NCI-H2081 (cell line): ENCODE measurements around the gene TEKT3.

Source experiments
- DNase-seq, 2 experiments: peaks; one replicate each; lab custom pipeline; 2025; lab: John Stamatoyannopoulos, UW

TEKT3 gene

DNA sequence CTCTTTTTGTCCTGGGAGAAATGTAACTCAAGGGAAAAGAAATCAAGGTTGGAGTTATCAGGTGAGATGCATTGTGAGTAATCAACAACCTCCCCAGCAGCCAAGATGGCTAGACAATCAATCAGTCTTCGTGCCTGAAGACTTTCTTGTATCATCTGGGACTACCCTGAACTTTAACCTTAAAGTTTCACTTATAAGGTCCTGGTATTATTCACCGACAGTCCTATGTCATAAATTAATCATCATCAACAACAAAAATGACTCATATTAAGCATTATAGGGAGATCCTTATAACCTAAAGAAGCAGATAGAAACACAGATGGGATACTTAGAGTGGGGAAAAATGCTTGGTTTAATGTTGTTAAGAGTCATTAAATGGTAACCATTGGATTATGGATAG, 7.7 kb upstream of the TEKT3 start:
- DNase-seq = no peak

DNA sequence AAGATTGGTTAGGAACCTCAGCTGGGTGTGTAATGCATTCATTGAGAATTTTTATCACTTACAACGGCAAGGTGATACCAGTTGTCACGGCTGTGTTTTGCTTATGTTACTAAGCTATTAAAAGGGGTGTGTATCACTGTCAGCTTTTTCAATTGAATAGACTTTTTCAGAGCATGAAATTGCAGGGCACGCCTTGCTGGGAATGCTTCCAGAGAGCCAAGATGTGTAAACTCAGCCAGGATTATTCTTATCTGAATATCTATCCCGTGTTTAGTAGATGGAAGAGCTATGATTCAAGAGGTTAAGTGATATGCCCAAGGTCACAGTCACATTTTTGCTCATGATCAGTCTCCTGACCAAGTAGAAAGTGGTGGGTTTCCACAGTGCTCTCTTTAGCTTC, 6.6 kb upstream of the TEKT3 start:
- peak; percentile 6 to 18 for DNase-seq

DNA sequence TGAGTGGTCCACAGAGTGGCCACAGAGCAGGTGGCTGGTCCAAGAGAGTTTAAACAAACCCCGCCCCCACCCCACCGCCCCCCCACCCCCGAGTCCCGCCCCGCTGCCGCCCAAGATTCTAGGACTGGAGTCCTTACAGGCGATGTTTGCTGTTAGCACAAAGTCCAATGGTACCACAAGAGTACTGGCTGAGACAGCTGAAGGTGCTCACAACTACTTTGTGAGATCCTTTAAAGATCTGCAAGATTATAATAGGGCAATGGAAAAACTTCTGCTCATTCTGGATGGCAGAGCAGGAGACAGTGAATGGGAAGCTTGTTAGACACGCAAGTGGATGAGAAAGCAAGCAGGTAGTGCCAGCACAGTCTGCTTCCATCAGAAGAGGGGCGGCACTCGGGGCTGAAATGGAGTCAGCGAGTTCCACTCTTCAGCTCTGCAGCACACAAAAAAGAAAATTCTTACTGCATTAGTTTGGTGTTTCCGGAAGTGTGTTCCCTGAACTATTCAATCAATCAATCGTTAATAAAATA, 4.7 kb upstream of the TEKT3 start:
- DNase-seq = no peak

DNA sequence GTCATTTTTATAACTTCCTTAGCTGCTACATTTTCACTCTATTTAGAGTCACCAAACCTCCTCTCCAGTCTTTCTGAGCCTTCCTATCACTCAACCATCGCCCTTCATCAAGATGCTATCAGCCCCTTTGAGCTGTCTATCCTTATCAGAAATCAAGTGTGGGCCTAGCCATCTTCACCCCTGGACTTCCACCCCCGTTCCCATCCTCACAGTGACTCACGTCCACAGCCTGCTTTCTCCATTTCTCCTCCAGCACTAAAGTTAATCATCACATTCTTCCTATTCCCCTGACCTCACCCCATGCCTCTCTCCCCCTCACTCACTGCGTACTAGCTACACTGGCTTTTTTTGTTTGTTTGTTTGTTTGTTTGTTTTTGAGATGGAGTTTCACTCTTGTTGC, 2.4 kb upstream of the TEKT3 start:
- DNase-seq = no peak

DNA sequence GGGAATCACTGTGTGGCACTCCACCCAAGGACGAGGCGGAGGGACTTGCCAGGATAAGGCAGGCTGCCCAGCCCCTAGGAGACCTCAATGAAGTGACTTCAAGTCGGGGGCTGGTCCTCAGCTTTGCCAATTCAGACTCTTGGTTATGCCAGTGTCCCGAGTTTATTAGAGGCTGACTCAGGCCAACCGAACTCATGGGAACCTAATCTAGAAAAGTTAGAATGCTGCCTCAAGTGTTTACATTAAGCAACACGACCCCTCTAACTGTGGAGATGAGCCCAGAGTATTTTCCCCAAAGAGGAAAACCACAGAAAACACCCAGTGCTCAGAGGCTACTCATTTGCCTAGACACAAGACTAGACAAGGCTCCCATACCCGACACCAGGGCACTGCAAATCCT, 1.1 kb upstream of the TEKT3 start:
- DNase-seq = no peak

DNA sequence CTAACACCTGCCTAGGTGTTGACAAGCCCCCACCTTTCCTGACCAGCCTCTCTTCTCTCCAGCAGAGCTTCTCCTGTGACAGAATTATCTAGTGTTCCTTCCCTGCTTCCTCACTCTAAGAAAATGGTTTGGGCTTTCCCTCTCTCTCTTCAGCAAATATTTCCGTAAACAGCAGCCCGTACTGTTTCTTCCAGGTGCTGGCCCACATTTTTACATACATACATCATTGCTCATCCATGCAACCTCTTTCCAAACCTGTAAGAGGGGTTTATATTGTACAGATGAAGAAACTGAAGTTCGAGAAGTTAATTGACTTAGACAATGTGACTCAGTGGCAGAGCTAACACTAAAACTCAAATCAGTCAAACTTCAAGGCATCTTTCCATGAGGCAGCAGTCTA, 569 bp upstream of the TEKT3 start:
- DNase-seq = no peak

DNA sequence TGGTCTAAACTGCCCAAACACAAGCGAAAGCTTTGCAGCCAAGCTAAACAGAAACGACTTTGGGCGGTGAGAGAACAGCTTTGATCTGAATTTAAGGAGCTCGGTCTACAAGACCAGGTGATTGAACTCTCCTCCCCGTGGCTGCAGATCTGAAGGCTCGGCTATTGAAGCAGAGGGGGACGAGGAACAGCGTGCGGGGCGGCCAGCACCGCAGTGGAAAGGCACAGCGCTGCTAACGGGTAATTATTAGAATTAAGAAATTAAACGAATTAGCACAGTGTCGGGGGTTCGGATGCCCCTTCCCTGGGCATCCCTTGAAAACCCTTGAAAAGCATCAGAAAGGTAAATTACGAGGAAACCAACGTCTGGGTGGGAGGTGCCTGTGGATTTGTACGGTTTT, 431 bp downstream of the TEKT3 start:
- no peak for DNase-seq

DNA sequence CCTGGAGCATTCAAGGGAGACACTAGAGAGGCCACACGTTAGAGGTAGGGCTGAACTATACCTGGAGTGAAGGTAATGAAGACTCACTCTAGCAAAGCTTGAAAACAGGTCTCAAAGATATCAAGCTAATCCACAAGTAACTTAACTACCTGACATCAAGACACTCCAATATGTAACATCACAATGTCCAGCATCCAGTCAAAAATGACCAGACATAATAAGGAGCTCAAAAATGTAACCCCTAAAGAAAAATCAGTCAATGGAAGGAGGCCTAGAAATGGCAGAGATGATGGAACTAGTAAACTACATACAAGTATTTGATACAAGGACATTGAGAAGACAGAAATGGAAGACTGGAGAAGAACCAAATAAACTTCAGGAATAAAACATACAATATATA, 6.0 kb downstream of the TEKT3 start:
- no peak for DNase-seq

DNA sequence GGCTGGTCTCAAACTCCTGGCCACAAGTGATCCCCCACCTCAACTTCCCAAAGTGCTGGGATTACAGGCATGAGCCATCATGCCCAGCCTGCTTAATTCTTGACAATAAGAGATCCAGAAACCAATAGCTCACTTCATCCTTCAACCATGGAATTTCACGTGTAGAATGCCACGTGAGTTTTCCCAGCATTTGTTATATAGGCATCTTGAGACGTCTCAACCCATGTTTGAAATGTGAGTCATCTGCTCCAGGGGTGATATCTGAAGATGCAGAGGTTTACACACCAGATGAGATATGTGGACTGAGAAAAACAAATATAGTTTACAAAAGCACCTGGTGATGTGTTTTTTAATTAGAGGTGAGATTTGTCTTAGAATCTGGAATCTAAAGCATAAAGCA, 7.1 kb downstream of the TEKT3 start:
- DNase-seq = no peak

DNA sequence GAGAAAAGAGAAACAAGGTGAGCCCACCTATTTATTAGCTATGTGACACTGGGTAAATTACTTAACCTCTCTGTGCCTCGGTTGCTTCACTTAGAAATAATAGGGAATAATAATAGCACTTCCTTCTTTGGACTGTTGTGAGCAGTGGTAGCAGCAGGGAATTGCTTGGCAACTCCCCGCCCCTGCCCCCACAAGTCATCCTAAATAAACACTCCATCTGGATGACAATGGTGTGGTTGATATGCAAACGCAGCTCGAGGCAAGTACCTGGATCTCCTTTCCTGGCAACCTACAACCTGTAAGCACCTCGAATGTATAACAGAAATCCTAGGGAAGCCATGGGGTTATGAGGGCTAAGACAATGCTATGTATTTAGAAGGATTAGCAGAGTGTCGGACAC, 9.1 kb downstream of the TEKT3 start:
- no peak for DNase-seq

DNA sequence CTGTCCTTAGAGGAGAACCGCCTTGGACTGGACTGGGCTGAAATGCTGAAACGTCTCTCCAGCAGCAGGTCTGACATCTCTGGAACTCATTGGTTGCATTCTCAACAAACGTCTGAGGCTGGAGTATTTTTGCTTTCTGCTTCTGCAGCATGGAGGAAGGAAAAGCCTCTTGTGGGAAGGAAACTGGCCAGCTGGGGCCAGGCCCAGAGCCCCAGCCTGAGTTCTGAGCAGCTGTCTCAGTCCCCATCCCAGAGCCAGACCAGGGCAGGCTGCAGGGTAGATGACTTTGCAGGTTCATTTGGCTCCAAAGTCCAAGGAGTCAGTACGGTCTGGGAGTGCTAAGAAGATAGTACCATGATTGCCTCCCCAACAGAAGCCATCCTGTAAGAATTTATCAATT, 18.3 kb downstream of the TEKT3 start:
- DNase-seq = no peak

DNA sequence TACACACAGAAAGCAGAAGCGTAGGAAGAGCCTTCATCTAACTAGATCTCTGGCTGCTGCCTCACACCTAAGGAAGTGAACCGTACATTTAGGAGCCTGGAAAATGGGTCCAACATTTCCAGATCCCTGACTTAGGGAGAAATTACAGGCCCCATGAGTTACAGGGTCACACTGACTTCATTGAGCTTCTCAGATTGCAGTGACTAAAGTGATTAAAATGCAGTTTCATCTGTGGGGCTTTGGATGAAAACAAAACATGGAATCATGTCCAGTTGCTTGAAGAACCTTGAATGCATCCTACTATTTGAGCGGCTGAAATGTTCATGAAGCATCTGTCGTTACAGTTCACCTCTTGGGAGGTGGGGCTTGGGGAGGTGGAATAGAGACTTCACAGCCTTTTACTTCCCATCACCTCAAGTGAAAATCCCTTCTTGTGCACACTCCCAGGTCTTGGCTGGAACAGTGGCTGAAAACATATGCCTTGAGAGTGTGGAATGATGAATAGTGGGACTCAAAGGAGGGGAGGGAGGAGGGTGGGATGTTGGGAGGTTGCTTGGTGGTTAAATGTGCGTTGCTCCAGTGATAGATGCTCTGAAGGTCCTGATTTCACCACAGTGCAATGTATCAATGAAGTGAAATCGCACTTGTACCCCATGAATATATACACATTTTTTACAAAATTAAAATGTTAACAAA, 19.7 kb downstream of the TEKT3 start:
- no peak for DNase-seq

DNA sequence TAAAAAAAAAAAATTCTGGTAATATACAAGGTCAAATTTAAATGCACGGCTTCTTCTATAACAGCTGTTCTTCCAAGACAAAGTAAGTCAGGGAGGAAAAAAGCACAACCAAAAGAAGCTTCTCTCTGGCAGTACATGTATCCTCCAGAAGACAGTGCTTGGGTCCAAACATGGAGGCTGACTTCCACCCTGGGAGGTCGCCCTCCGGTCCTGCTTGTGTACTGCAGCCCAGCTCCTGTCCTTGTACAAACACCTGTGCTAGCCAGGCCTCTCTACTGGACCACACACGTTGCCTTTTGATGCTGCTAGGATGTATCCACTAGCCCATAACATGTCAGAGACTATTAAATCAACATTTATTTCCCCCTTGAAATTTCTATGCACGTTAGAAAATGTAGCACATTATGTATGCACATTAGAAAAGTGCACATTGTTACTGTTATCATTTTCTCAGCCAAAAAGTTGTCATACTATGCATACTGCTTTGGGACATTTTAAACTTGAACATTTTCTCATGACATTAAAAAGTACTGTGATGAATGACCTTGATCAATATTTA, 21.9 kb downstream of the TEKT3 start:
- no peak for DNase-seq

DNA sequence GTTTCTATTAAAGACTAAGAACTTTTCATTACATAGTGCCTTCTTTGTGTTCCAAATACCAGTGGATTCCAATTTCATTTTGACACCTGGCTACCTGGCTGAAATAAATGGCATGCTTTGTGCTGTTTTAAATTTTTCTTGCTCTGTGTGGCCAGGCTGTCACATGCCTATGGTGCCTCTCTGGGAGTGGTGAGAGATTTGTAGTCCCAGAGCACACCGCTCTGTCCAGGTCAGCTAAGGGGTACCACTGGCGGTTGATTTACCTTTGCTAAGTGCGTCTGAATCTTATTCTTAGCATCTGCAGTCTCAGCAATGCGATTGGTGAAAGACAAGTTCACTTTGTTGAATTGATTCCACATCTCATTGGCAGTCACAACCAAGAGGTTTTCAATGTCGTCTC, 29.4 kb downstream of the TEKT3 start:
- DNase-seq = no peak

DNA sequence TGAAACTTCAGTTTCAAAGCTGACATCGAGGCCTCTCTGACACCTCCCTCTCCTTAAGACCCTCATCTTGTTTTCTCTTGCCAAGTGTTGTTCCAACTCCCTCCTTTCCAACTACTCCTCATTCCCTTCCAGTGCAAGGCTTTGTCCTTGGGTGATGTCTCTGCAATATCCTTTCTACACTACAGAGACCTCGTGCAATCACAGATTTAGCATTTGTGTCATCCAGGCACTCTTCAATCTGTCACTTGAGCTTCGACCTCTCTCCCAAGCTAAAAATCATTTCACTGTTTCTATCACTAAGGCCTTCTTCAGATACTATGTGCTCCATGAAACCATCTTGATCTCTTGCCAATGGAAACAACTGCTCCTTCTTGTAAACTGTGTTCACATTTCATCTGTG, 31.6 kb downstream of the TEKT3 start:
- no peak for DNase-seq

DNA sequence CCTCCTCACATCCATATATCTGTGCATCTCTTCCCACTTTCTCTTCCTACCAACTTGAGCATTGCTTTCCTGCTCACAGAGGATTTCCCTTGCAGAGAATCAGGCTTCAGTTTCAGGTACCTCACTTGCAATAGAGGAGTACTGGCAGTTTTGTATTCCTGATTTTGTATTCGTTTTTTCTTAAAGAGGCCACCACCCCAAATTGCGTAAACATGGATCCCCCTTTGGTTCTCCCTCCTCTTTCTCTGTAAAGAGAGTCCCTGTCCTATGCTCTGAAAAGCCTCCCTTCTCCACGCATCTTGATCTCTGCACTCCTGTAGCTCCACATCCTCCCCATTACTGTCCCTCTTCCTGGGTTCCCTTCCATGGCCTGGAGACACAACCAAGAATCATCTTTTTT, 32.2 kb downstream of the TEKT3 start:
- DNase-seq = no peak

DNA sequence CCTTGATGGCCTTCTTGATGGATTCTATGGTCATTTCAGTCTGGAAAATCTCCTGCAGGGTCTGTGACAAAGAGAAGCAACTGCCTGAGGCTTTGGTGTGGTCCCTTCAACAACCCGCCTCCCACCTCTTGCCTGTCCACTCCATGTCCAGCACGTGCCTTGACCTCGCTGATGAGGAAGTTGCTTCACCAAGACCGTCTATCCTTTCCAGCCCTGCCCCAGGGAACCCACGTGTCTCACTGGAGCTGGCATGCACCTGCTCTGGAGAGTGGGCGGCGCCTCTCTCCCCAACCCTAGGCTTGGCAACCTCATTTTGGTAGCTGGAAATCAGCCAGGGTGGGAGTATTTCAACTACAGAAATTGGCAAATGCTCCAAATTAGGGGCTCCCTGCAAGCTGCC, 32.6 kb downstream of the TEKT3 start:
- no peak for DNase-seq

DNA sequence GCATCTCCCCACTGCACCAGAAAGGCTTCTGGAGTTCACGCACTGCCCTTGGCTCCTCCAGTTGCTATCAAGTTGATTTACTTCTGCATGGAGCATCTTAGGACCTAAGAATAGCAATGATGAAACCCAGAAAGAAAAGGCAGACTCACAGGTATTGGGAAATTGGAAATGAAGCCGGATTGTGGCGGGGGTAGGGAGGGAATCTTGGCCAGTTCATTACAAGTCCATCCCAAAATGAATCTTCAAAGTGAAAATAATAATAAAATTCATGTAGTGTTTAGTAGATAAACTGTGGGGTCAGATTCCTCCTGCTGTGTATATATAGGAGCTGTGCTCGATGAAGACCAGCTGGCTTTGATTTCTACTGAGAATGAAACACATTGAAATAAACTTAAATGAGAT, 33.7 kb downstream of the TEKT3 start:
- DNase-seq = no peak

DNA sequence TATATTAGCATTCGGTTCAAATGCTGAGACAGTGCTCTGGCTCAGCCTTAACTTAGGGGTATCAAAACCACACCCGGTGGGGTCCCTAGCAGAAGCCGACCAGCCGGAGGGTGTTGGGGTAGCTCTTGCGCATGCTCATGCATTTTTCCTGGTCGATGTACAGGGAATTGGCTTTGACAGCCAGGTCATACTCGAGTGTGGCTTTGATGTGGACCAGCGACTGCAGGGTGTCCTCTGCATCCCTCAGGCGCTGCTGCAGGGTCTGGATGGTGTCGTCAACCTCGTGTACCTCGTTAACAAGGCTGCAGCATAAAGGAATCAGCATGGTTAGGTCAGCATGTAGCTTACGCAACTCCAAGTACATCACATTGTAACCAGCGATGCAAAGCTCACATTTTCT, 37.5 kb downstream of the TEKT3 start:
- no peak for DNase-seq

DNA sequence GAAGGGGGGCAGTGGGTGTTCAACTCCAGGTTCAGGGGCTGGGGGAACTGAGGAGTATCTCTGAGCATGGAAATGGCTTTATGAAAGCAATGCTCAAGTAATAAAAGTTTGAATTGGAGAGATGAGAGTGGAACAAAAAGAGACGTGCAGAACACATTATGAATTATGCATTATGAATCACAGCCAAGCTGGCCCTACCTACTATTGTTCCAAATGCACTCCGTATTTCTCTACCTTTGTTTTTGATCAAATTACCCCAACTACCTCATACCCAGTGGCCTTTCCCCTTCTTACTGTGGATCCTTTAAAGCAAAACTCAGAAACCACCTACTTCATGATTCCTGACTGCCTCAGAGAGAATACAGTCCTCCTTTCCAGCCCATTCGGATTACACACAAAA, 38.1 kb downstream of the TEKT3 start:
- no peak for DNase-seq

DNA sequence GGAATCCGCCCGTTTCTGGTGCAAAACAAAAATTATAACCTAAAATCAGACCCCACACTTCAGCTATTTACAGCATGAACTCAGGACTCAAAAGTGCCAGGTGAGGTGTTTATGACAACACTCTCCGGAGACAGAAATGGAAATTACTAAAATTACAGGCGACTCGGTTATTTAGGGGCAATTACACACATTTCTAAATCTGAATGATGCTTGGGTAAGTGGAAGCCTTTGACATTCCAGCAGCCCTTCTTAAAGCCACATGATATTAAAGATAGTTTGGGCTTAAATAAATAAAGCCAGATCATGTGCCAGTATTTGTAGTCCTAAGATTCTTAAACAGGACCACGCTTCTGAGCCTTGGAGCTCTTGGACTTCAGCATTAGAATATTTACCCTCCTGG, 39.6 kb downstream of the TEKT3 start:
- DNase-seq = no peak

DNA sequence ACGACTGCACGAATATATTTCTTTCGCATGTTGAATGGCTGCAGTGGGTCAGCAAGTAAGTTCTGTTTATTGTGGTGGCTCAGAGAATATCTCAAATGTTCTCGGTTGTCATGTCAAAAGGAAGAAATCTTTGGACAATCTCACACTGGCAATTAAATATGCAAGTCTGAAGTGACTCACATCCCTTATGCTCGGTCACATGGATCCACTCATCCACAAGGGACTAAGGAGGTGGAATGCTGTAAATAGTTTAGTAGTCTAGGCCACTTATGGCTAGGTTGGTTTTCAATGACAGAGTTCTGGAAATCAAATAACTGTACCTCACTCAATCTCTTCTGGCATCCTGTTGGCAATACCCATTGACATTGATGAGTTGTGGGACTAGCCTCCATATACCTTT, 43.2 kb downstream of the TEKT3 start:
- no peak for DNase-seq

DNA sequence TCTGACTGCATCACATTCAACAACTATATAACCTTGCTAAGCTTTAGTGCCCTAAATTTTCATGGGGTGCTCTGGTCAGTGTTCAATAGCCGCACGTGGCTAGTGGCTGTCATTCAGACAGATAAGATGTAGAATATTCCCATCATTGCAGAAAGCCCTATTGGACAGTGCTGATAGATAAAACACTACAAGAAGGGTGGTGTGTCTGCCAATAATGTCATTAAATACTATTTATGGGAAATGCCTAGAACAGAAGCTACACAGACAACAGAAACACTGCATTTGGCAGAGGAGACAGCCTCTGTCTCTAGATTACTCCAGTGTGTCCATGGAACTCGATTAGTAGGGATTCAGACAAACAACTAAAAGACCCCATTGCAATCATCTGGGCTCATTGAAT, 47.8 kb downstream of the TEKT3 start:
- no peak for DNase-seq

DNA sequence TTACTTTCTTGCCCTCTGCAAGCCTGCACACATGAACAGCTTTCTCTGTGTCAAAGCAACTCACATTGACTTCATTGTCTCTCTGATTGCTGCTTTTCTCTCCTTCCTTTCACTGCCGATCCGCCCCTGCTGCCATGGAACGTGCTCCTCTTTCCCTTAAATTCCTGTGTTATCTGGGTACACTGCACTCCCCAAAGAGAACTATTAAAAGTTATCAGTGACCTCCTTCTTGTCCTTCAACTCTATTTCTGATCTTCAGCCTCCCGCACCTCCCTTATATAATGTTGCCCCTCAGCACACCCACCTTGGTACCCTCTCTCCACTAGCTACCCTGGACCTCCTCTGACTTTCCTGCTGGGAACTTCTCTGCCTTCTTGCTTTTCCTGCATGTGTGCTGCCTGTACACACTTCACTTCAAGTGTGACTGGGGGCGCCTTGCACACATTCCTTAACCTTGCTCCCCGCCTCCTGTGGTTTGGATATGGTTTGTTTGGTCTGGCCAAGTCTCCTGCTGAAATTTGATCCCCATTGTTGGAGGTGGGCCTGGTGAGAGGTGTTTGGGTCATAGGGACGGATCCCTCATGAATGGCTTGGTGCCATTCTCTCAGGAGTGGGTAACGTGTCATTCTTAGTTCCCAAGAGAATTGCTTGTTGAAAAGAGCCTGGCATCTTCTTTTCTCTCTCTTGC, 49.6 kb downstream of the TEKT3 start:
- no peak for DNase-seq
